GM12878 (cell line): Measurements from ENCODE around the gene ADCK1. TPM values are rescaled to one million over a fixed set of nuclear protein-coding genes. Genes with fewer than 3 reads are reported as not detected.

ENCODE experiments used
- CHD2 ChIP-seq: IDR thresholded peaks from 2 replicates; pipeline ENCODE4 v1.6.1; 2011; ENCODE audit warnings: low read depth, low read length, improper control_type of control experiment, borderline replicate concordance
- CREB1 ChIP-seq: IDR thresholded peaks from 2 replicates; pipeline ENCODE4 v1.6.1; 2012; ENCODE audit warnings: low read depth, mild to moderate bottlenecking, inconsistent platforms
- IKZF1 ChIP-seq: fragments of 450-650 bp; conservative IDR thresholded peaks from 2 replicates; pipeline ENCODE4 v1.6.1; 2017; ENCODE audit warnings: antibody characterized with exemption, mild to moderate bottlenecking
- MTA2 ChIP-seq: fragments of 450-650 bp; IDR thresholded peaks from 2 replicates; pipeline ENCODE4 v1.6.1; 2016; ENCODE audit warnings: low read depth, mild to moderate bottlenecking, moderate library complexity
- NFYB ChIP-seq: IDR thresholded peaks from 2 replicates; pipeline ENCODE4 v1.6.1; 2011; ENCODE audit warnings: low read depth, mild to moderate bottlenecking, low read length, improper control_type of control experiment, moderate library complexity; ENCODE audit not compliant: insufficient read depth
- NRF1 ChIP-seq: conservative IDR thresholded peaks from 2 replicates; pipeline ENCODE4 v1.6.1; 2011; ENCODE audit warnings: mild to moderate bottlenecking, low read depth, low read length, improper control_type of control experiment
- POLR2AphosphoS5 ChIP-seq: IDR thresholded peaks from 2 replicates; pipeline ENCODE4 v1.6.1; 2011; ENCODE audit warnings: mild to moderate bottlenecking, low read length, inconsistent platforms
- RAD51 ChIP-seq: fragments of 450-650 bp; IDR thresholded peaks from 2 replicates; pipeline ENCODE4 v1.6.1; 2016; ENCODE audit warnings: moderate library complexity, mild to moderate bottlenecking, inconsistent platforms
- RBBP5 ChIP-seq: fragments of 200-600 bp; sonication (generic); conservative IDR thresholded peaks from 2 replicates; pipeline ENCODE4 v1.6.1; 2016
- REST ChIP-seq: IDR thresholded peaks from 2 replicates; pipeline ENCODE4 v1.6.1; 2012; ENCODE audit warnings: mild to moderate bottlenecking, low read depth, low read length
- RFX5 ChIP-seq: IDR thresholded peaks from 2 replicates; pipeline ENCODE4 v1.6.1; 2011; ENCODE audit warnings: low read depth, low read length, improper control_type of control experiment
- SRF ChIP-seq, 2 experiments: IDR thresholded peaks; 2 replicates each; pipeline ENCODE4 v1.6.1; 2011; ENCODE audit warnings: low read depth in 2 of 2, low read length in 2 of 2, mild to moderate bottlenecking in 1 of 2, moderate library complexity in 1 of 2
- TAF1 ChIP-seq: IDR thresholded peaks from 2 replicates; pipeline ENCODE4 v1.6.1; 2011; ENCODE audit warnings: mild to moderate bottlenecking, low read depth, low read length, borderline replicate concordance
- TCF12 ChIP-seq: IDR thresholded peaks from 2 replicates; pipeline ENCODE4 v1.6.1; 2011; ENCODE audit warnings: low read depth, mild to moderate bottlenecking, low read length
- TCF3 ChIP-seq: IDR thresholded peaks from 2 replicates; pipeline ENCODE4 v1.6.1; 2012; ENCODE audit warnings: low read depth, mild to moderate bottlenecking, low read length, borderline replicate concordance; ENCODE audit not compliant: insufficient read depth
- USF2 ChIP-seq: IDR thresholded peaks from 2 replicates; pipeline ENCODE4 v1.6.1; 2011; ENCODE audit warnings: low read depth, low read length, improper control_type of control experiment, borderline replicate concordance
- YY1 ChIP-seq: IDR thresholded peaks from 2 replicates; pipeline ENCODE4 v1.6.1; 2011; ENCODE audit warnings: low read depth, mild to moderate bottlenecking, low read length
- ZNF274 ChIP-seq: IDR thresholded peaks from one replicate; pipeline ENCODE4 v1.8.0; 2011; ENCODE audit not compliant: insufficient read length, insufficient read depth
- polyA plus RNA-seq, 11 experiments: library from polyadenylated mRNA; depleted of rRNA in 4 of 11; unstranded in 6 of 11; stranded (reverse) in 5 of 11; fragments of >200 nt; fragmentation: Nextera tagmentation in 4 of 11; fragmentation: Illumina TruSeq in 1 of 11; extraction: Ambion mirVana in 4 of 11; extraction: Trizol in 1 of 11; gene quantifications; 1 replicate in 1 of 11; 2 replicates in 10 of 11; pipeline versions ENCODE4 v1.2.1 to v1.2.3, GENCODE V29; 2011 to 2016; ENCODE audit warnings: inconsistent platforms in 2 of 11, missing spikeins in 2 of 11, low read depth in 1 of 11
- total RNA-seq, 4 experiments: library from RNA; depleted of rRNA in 3 of 4; stranded (reverse); fragments of >200 nt in 3 of 4; fragmentation: Illumina TruSeq in 1 of 4; extraction: Trizol in 1 of 4; gene quantifications; 2 replicates each; pipeline versions ENCODE4 v1.2.1 to v1.2.3, GENCODE V29; 2013 to 2021
- TF ChIP-seq, protein P1 (sequence below): fragments of 450-650 bp; IDR thresholded peaks from 2 replicates; pipeline ENCODE4 v1.6.1; 2014; ENCODE audit warnings: mild to moderate bottlenecking
- TF ChIP-seq, protein P2 (sequence below): fragments of 450-650 bp; IDR thresholded peaks from 2 replicates; pipeline ENCODE4 v1.6.1; 2018; ENCODE audit warnings: mild to moderate bottlenecking, low read depth, moderate library complexity; ENCODE audit not compliant: partially characterized antibody

Gene ADCK1
- total and polyA plus RNA-seq, 10 of the 15 experiments (the other 5 are each of a cell fraction or from before 2014, with no cell fraction given): 3.3 to 8.5 (median 5.1) TPM

- TF ChIP-seq TCF3: no peak
- TF ChIP-seq CHD2: peak; percentile 29; the same call in 1 of the 2 replicates
- no peak for TF ChIP-seq RFX5
- TF ChIP-seq, protein P1, sequence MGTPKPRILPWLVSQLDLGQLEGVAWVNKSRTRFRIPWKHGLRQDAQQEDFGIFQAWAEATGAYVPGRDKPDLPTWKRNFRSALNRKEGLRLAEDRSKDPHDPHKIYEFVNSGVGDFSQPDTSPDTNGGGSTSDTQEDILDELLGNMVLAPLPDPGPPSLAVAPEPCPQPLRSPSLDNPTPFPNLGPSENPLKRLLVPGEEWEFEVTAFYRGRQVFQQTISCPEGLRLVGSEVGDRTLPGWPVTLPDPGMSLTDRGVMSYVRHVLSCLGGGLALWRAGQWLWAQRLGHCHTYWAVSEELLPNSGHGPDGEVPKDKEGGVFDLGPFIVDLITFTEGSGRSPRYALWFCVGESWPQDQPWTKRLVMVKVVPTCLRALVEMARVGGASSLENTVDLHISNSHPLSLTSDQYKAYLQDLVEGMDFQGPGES: no peak
- peak; percentile 71 for TF ChIP-seq POLR2AphosphoS5
- TF ChIP-seq, protein P2, sequence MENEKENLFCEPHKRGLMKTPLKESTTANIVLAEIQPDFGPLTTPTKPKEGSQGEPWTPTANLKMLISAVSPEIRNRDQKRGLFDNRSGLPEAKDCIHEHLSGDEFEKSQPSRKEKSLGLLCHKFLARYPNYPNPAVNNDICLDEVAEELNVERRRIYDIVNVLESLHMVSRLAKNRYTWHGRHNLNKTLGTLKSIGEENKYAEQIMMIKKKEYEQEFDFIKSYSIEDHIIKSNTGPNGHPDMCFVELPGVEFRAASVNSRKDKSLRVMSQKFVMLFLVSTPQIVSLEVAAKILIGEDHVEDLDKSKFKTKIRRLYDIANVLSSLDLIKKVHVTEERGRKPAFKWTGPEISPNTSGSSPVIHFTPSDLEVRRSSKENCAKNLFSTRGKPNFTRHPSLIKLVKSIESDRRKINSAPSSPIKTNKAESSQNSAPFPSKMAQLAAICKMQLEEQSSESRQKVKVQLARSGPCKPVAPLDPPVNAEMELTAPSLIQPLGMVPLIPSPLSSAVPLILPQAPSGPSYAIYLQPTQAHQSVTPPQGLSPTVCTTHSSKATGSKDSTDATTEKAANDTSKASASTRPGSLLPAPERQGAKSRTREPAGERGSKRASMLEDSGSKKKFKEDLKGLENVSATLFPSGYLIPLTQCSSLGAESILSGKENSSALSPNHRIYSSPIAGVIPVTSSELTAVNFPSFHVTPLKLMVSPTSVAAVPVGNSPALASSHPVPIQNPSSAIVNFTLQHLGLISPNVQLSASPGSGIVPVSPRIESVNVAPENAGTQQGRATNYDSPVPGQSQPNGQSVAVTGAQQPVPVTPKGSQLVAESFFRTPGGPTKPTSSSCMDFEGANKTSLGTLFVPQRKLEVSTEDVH: no peak
- peak; percentile 73 for TF ChIP-seq USF2
- TF ChIP-seq CREB1: 0 out of 2 replicates have a peak, but pooled peaks have one; percentile 37
- TF ChIP-seq MTA2: no peak
- TF ChIP-seq TCF12: no peak
- peak; percentile 99 for TF ChIP-seq IKZF1
- peak; percentile 9; the same call in 1 of the 2 replicates for TF ChIP-seq YY1
- TF ChIP-seq TAF1: 0 out of 2 replicates have a peak, but pooled peaks have one; percentile 57
- TF ChIP-seq ZNF274: no peak
- no peak for TF ChIP-seq REST
- no peak for TF ChIP-seq NRF1
- no peak for TF ChIP-seq SRF (IDR thresholded peaks at IDR 0.05; ENCODE audit: low read depth in 2 of 2, low read length in 2 of 2)
- TF ChIP-seq NFYB: no peak
- peak; percentile 93 for TF ChIP-seq RAD51
- TF ChIP-seq RBBP5: no peak
Observed at GRCh38 chr14:77799863-77800730, at the start of gene ADCK1 (continued).
